ENCODE results near the gene SLCO4A1. TPM values are rescaled to one million over a fixed set of nuclear protein-coding genes. Genes with fewer than 3 reads are reported as not detected.

Gene SLCO4A1
- polyA plus RNA-seq, 1 experiment: 0.09 TPM

DNA sequence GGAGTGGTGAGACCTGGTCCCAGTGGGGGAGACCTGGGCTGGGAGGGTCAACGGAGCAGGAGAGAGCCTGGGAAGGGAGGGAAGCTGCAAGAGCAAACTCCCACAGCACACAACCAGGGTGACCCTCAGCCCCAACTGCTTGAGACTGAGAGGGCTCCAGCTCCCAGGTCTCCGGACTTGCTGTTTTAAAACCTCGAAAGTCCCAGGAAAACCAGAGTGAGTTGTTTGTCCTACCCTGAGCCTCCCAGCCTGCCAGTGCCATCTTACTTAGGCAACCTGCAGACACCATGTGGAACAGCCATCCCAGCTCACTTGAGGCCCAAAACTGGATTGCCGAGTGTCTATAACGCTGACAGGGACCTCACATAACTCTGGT is 61.5 kb downstream of the SLCO4A1 start:
- no peak for DNase-seq (ENCODE audit: low read depth, low spot score)
- Histone ChIP-seq H3K27ac (ENCODE audit: low read depth, low read length) (peak overlapping the region; percentile 80), H3K9me3 (ENCODE audit: control insufficient read depth, insufficient read depth, low read length) (peaks cover 8% of the 10 kb centered on the region; the same call in 1 of the 2 replicates), H3K27me3 (ENCODE audit: control insufficient read depth, insufficient read depth, low read length) (peaks cover 8% of the 10 kb centered on the region), H3K4me3 (ENCODE audit: low read depth, low read length) (no peak overlapping the region)
- POLR2A ChIA-PET: interaction anchor here (1.9 kb wide), 1 partner anchor 90 kb away, joined by 7 read pairs; no protein-coding TSS in a partner anchor
- TF ChIP-seq, protein P1, sequence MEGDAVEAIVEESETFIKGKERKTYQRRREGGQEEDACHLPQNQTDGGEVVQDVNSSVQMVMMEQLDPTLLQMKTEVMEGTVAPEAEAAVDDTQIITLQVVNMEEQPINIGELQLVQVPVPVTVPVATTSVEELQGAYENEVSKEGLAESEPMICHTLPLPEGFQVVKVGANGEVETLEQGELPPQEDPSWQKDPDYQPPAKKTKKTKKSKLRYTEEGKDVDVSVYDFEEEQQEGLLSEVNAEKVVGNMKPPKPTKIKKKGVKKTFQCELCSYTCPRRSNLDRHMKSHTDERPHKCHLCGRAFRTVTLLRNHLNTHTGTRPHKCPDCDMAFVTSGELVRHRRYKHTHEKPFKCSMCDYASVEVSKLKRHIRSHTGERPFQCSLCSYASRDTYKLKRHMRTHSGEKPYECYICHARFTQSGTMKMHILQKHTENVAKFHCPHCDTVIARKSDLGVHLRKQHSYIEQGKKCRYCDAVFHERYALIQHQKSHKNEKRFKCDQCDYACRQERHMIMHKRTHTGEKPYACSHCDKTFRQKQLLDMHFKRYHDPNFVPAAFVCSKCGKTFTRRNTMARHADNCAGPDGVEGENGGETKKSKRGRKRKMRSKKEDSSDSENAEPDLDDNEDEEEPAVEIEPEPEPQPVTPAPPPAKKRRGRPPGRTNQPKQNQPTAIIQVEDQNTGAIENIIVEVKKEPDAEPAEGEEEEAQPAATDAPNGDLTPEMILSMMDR (IDR thresholded peaks at IDR 0.05; ENCODE audit: low read depth, low read length): no peak
- CTCF ChIA-PET: interaction anchor here (0.6 to 1.7 kb wide), 3 partner anchors 18 to 792 kb away, joined by 3 to 8 read pairs (median 6); no protein-coding TSS in a partner anchor

DNA sequence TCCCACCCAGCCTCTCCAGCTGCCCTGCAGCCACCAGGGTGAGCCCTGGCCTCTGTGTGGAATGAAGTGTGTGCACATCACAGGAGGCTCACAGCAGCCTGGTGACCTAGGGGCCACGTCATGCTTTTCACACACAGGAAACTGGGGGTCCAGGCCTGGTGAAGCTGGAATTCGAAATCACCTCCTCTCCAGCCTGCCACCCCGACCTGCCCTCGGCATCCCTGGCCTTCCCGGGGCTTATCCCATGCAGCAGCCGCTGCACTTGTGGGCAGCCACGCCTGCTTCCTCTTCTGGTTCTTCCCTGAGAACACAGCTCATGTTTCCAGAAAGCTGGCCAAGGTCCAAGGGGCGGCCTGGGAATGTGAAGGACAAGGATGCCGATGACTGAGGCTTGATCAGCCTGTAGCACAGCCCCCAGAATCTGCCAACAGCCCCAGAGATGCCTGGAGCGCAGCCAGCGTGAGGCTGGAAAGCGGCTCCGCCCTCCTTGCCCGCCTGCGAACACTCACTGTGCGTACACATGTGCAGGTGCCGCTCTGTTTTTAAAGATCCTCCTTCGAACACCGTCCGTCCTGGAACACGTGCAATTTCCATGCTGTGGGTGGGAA is 62.1 kb downstream of the SLCO4A1 start:
- CTCF ChIA-PET: interaction anchor here (0.6 to 1.7 kb wide), 3 partner anchors 18 to 792 kb away, joined by 3 to 8 read pairs (median 6); no protein-coding TSS in a partner anchor
- Histone ChIP-seq H3K9me3 (ENCODE audit: control insufficient read depth, insufficient read depth, low read length) (peaks cover 2% of the 10 kb centered on the region; the same call in 1 of the 2 replicates), H3K4me3 (ENCODE audit: low read depth, low read length) (no peak overlapping the region), H3K27me3 (ENCODE audit: control insufficient read depth, insufficient read depth, low read length) (peaks cover 12% of the 10 kb centered on the region), H3K27ac (ENCODE audit: low read depth, low read length) (peak overlapping the region; percentile 80)
- DNase-seq (ENCODE audit: low read depth, low spot score): peak; percentile 78
- TF ChIP-seq, protein P1 (IDR thresholded peaks at IDR 0.05; ENCODE audit: low read depth, low read length): peak; percentile 13
- POLR2A ChIA-PET: interaction anchor here (1.9 kb wide), 1 partner anchor 90 kb away, joined by 7 read pairs; no protein-coding TSS in a partner anchor

DNA sequence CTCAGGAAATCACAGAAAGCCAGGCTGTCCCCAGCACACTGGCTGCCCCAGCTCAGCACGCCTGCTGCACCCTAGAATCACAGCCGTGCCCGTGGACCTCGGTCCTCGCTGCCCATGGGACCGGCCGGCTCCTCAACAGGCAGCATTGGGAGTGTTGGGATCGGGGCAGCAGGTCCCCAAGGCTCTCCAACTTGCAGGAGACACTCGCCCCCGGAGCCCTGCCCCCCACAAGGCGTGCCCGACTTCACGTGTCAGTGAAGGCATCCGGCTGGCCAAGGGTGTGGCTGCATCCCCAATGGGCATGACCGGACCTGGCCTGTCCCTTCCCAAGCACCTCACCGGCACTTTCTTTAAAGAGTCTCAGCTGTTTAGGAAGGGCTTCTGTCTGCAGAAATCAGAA is 63.3 kb downstream of the SLCO4A1 start:
- no peak for DNase-seq (ENCODE audit: low read depth, low spot score)
- ChIA-PET POLR2A (interaction anchor here (0.6 kb wide), 1 partner anchor 19 kb away, joined by 3 read pairs; no protein-coding TSS in a partner anchor), CTCF (interaction anchor here (0.5 kb wide), 1 partner anchor 83 kb away, joined by 3 read pairs; no protein-coding TSS in a partner anchor)
- no peak overlapping the region for H3K4me3 ChIP-seq (ENCODE audit: low read depth, low read length)
- TF ChIP-seq, protein P1 (IDR thresholded peaks at IDR 0.05; ENCODE audit: low read depth, low read length): no peak
- H3K27me3 ChIP-seq (ENCODE audit: control insufficient read depth, insufficient read depth, low read length): peaks cover 24% of the 10 kb centered on the region
- H3K27ac ChIP-seq (ENCODE audit: low read depth, low read length): no peak overlapping the region
- no peaks in the 10 kb centered on the region; the same call in 1 of the 2 replicates for H3K9me3 ChIP-seq (ENCODE audit: control insufficient read depth, insufficient read depth, low read length)

DNA sequence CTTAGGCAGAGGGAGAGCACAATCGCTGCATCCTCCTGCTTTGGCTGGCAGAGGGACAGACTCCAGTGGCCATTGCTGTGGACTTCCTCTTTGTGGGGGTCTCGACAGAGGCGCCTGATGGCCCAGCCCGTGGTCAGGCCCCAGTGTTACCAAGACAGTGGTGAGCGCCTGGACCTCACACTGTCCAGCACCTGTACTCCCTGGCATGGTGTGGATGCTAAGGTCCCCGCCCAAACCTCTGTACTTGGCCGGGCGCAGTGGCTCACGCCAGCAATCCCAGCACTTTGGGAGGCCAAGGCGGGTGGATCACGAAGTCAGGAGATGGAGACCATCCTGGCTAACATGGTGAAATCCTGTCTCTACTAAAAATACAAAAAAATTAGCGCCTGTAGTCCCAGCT is 64.0 kb downstream of the SLCO4A1 start:
- H3K9me3 ChIP-seq (ENCODE audit: control insufficient read depth, insufficient read depth, low read length): no peaks in the 10 kb centered on the region; the same call in 1 of the 2 replicates
- CTCF ChIA-PET: interaction anchor here (0.5 to 1.2 kb wide), 2 partner anchors 82 to 86 kb away, joined by 3 read pairs; no protein-coding TSS in a partner anchor
- peaks cover 29% of the 10 kb centered on the region for H3K27me3 ChIP-seq (ENCODE audit: control insufficient read depth, insufficient read depth, low read length)
- POLR2A ChIA-PET: interaction anchor here (0.6 kb wide), 1 partner anchor 18 kb away, joined by 3 read pairs; no protein-coding TSS in a partner anchor
- DNase-seq (ENCODE audit: low read depth, low spot score): no peak
- H3K27ac ChIP-seq (ENCODE audit: low read depth, low read length): no peak overlapping the region
- H3K4me3 ChIP-seq (ENCODE audit: low read depth, low read length): no peak overlapping the region
- TF ChIP-seq, protein P1 (IDR thresholded peaks at IDR 0.05; ENCODE audit: low read depth, low read length): no peak

DNA sequence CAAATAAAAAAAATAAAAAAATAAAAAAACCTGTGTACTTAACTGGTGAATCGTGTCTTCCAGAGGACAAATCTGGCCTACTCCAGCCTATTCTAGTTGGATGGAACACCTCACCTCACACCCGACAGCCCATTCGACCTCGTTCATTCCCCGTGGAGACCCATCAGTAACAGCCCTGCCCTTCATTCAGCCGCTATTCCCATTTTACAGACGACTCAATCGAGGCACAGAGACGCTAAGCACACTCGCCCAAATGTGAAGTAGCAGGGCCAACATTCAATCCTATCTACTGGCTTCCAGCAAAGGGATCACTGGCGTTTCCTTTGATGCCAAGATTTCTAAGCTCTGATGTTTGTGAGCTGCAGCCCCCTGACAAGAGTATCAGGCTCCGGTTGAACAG is 64.6 kb downstream of the SLCO4A1 start:
- POLR2A ChIA-PET: no interaction called here
- Histone ChIP-seq H3K27me3 (ENCODE audit: control insufficient read depth, insufficient read depth, low read length) (peaks cover 31% of the 10 kb centered on the region), H3K9me3 (ENCODE audit: control insufficient read depth, insufficient read depth, low read length) (no peaks in the 10 kb centered on the region; the same call in 1 of the 2 replicates), H3K27ac (ENCODE audit: low read depth, low read length) (no peak overlapping the region), H3K4me3 (ENCODE audit: low read depth, low read length) (no peak overlapping the region)
- CTCF ChIA-PET: interaction anchor here (0.6 to 1.2 kb wide), 2 partner anchors 85 to 101 kb away, joined by 3 read pairs; no protein-coding TSS in a partner anchor
- TF ChIP-seq, protein P1 (IDR thresholded peaks at IDR 0.05; ENCODE audit: low read depth, low read length): no peak
- no peak for DNase-seq (ENCODE audit: low read depth, low spot score)

Measured in AG04450 (cell line).